Stimulated activated memory B cell treated with anti-CD40 and anti-IgM and Interleukin-4, amounts not matched to agents 10 μg/mL and 1 μg/mL and 100 μg/mL, for 72 hours (primary cell): Measurements from ENCODE around the gene HCN1.
"Not testable (repeated sequence)": the region's sequence is repeated elsewhere in the genome, so short reads cannot be mapped to it uniquely, and the experiment has no call there.

Source experiments
- ATAC-seq: fragments of 150-1000 bp; cut with Tn5 transposase; 2 replicates; pipeline ENCODE4 v1.10.0; 2021
- H3K27ac Mint-ChIP-seq: one replicate; pipeline ENCODE4 v1.8.0; 2022; ENCODE audit warnings: mild to moderate bottlenecking, mixed read lengths
- H3K27me3 Mint-ChIP-seq: one replicate; pipeline ENCODE4 v1.8.0; 2022; ENCODE audit warnings: mixed read lengths
- H3K36me3 Mint-ChIP-seq: one replicate; pipeline ENCODE4 v1.8.0; 2022; ENCODE audit warnings: mixed read lengths
- H3K4me1 Mint-ChIP-seq: one replicate; pipeline ENCODE4 v1.8.0; 2022; ENCODE audit warnings: mixed read lengths
- H3K4me3 Mint-ChIP-seq: one replicate; pipeline ENCODE4 v1.8.0; 2022; ENCODE audit warnings: mild to moderate bottlenecking, moderate library complexity, mixed read lengths
- H3K9me3 Mint-ChIP-seq: one replicate; pipeline ENCODE4 v1.8.0; 2022; ENCODE audit warnings: mixed read lengths

Gene HCN1

GRCh38 chr5:45411971-45412612 is 284.1 kb downstream of the HCN1 start:
- Mint-ChIP-seq H3K9me3 (no peaks in the 10 kb centered on the region), H3K4me1 (no peaks in the 10 kb centered on the region), H3K36me3 (no peaks in the 10 kb centered on the region), H3K27me3 (no peaks in the 10 kb centered on the region), H3K4me3 (no peak overlapping the region), H3K27ac (no peak overlapping the region)
- no peak for ATAC-seq

GRCh38 chr5:45410304-45410995 is 285.7 kb downstream of the HCN1 start:
- Mint-ChIP-seq H3K27ac (no peak overlapping the region), H3K4me3 (no peak overlapping the region), H3K9me3 (no peaks in the 10 kb centered on the region), H3K27me3 (no peaks in the 10 kb centered on the region), H3K4me1 (no peaks in the 10 kb centered on the region), H3K36me3 (no peaks in the 10 kb centered on the region)
- no peak for ATAC-seq

- ATAC-seq = no peak
- no peaks in the 10 kb centered on the region for H3K27me3 Mint-ChIP-seq
- no peaks in the 10 kb centered on the region for H3K9me3 Mint-ChIP-seq
- H3K4me3 Mint-ChIP-seq = no peak overlapping the region
- no peaks in the 10 kb centered on the region for H3K36me3 Mint-ChIP-seq
- H3K4me1 Mint-ChIP-seq = no peaks in the 10 kb centered on the region
- H3K27ac Mint-ChIP-seq = no peak overlapping the region
Measured at GRCh38 chr5:45408067-45408466, 288.1 kb downstream of the HCN1 start.

GRCh38 chr5:45402804-45403455 is 293.2 kb downstream of the HCN1 start:
- Mint-ChIP-seq H3K9me3 (no peaks in the 10 kb centered on the region), H3K27me3 (no peaks in the 10 kb centered on the region), H3K4me1 (no peaks in the 10 kb centered on the region), H3K36me3 (no peaks in the 10 kb centered on the region), H3K4me3 (no peak overlapping the region), H3K27ac (no peak overlapping the region)
- ATAC-seq = no peak

GRCh38 chr5:45399041-45399440 is 297.1 kb downstream of the HCN1 start:
- Mint-ChIP-seq H3K9me3 (no peaks in the 10 kb centered on the region), H3K36me3 (no peaks in the 10 kb centered on the region), H3K4me1 (no peaks in the 10 kb centered on the region), H3K27me3 (no peaks in the 10 kb centered on the region), H3K27ac (no peak overlapping the region), H3K4me3 (no peak overlapping the region)
- ATAC-seq = no peak

GRCh38 chr5:45385321-45386058 is 310.7 kb downstream of the HCN1 start:
- H3K9me3 Mint-ChIP-seq = peaks cover 10% of the 10 kb centered on the region
- no peak overlapping the region for H3K27ac Mint-ChIP-seq
- H3K4me1 Mint-ChIP-seq = no peaks in the 10 kb centered on the region
- no peak for ATAC-seq
- H3K4me3 Mint-ChIP-seq = no peak overlapping the region
- no peaks in the 10 kb centered on the region for H3K27me3 Mint-ChIP-seq
- H3K36me3 Mint-ChIP-seq = no peaks in the 10 kb centered on the region

GRCh38 chr5:45383985-45384384 is 312.2 kb downstream of the HCN1 start:
- H3K4me1 Mint-ChIP-seq = no peaks in the 10 kb centered on the region
- H3K27ac Mint-ChIP-seq = no peak overlapping the region
- no peak overlapping the region for H3K4me3 Mint-ChIP-seq
- no peaks in the 10 kb centered on the region for H3K27me3 Mint-ChIP-seq
- H3K9me3 Mint-ChIP-seq = peaks cover 13% of the 10 kb centered on the region
- no peaks in the 10 kb centered on the region for H3K36me3 Mint-ChIP-seq
- no peak for ATAC-seq

GRCh38 chr5:45382583-45382982 is 313.6 kb downstream of the HCN1 start:
- H3K36me3 Mint-ChIP-seq = no peaks in the 10 kb centered on the region
- H3K4me1 Mint-ChIP-seq = no peaks in the 10 kb centered on the region
- no peak overlapping the region for H3K27ac Mint-ChIP-seq
- H3K27me3 Mint-ChIP-seq = no peaks in the 10 kb centered on the region
- no peak overlapping the region for H3K4me3 Mint-ChIP-seq
- no peak for ATAC-seq
- peaks cover 12% of the 10 kb centered on the region for H3K9me3 Mint-ChIP-seq

GRCh38 chr5:45376417-45376816 is 319.8 kb downstream of the HCN1 start:
- Mint-ChIP-seq H3K36me3 (no peaks in the 10 kb centered on the region), H3K27me3 (no peaks in the 10 kb centered on the region), H3K9me3 (peaks cover 8% of the 10 kb centered on the region), H3K4me3 (no peak overlapping the region), H3K27ac (no peak overlapping the region), H3K4me1 (no peaks in the 10 kb centered on the region)
- ATAC-seq = no peak

GRCh38 chr5:45372629-45373028 is 323.6 kb downstream of the HCN1 start:
- no peak for ATAC-seq
- peaks cover 4% of the 10 kb centered on the region for H3K9me3 Mint-ChIP-seq
- H3K4me3 Mint-ChIP-seq = no peak overlapping the region
- H3K36me3 Mint-ChIP-seq = no peaks in the 10 kb centered on the region
- H3K27me3 Mint-ChIP-seq = no peaks in the 10 kb centered on the region
- no peaks in the 10 kb centered on the region for H3K4me1 Mint-ChIP-seq
- no peak overlapping the region for H3K27ac Mint-ChIP-seq

- not testable (repeated sequence) for ATAC-seq, H3K4me1 Mint-ChIP-seq, H3K36me3 Mint-ChIP-seq, H3K4me3 Mint-ChIP-seq, H3K27ac Mint-ChIP-seq, H3K27me3 Mint-ChIP-seq, H3K9me3 Mint-ChIP-seq
Measured at GRCh38 chr5:45371423-45371822, 324.8 kb downstream of the HCN1 start.

GRCh38 chr5:45355189-45355992 is 340.8 kb downstream of the HCN1 start:
- ATAC-seq = no peak
- Mint-ChIP-seq H3K9me3 (peaks cover 14% of the 10 kb centered on the region), H3K27me3 (no peaks in the 10 kb centered on the region), H3K36me3 (no peaks in the 10 kb centered on the region), H3K27ac (no peak overlapping the region), H3K4me1 (no peaks in the 10 kb centered on the region), H3K4me3 (no peak overlapping the region)

- Mint-ChIP-seq H3K9me3 (no peaks in the 10 kb centered on the region), H3K36me3 (no peaks in the 10 kb centered on the region), H3K27ac (no peak overlapping the region), H3K27me3 (no peaks in the 10 kb centered on the region), H3K4me3 (no peak overlapping the region), H3K4me1 (no peaks in the 10 kb centered on the region)
- ATAC-seq = no peak
Measured at GRCh38 chr5:45336464-45336863, 359.7 kb downstream of the HCN1 start.

- Mint-ChIP-seq H3K4me3 (no peak overlapping the region), H3K27me3 (no peaks in the 10 kb centered on the region), H3K4me1 (no peaks in the 10 kb centered on the region), H3K9me3 (no peaks in the 10 kb centered on the region), H3K36me3 (no peaks in the 10 kb centered on the region), H3K27ac (no peak overlapping the region)
- no peak for ATAC-seq
Measured at GRCh38 chr5:45335978-45336377, 360.2 kb downstream of the HCN1 start.

- H3K27me3 Mint-ChIP-seq = no peaks in the 10 kb centered on the region
- no peak overlapping the region for H3K4me3 Mint-ChIP-seq
- H3K36me3 Mint-ChIP-seq = no peaks in the 10 kb centered on the region
- H3K4me1 Mint-ChIP-seq = no peaks in the 10 kb centered on the region
- no peak overlapping the region for H3K27ac Mint-ChIP-seq
- no peak for ATAC-seq
- no peaks in the 10 kb centered on the region for H3K9me3 Mint-ChIP-seq
Measured at GRCh38 chr5:45335346-45335745, 360.8 kb downstream of the HCN1 start.
